Uterus (tissue), 2 donors: ENCODE data around the gene ZNF630.

Experiments
- POLR2A ChIP-seq, 2 donors: fragments of 450-650 bp; IDR thresholded peaks; one replicate each; pipeline ENCODE4 v1.6.1; 2016; ENCODE audit warnings: antibody characterized with exemption in 2 of 2, mild to moderate bottlenecking in 1 of 2, moderate library complexity in 1 of 2
- TF ChIP-seq, protein P1 (sequence below), 4 experiments: fragments of 200-600 bp in 2 of 4; fragments of 450-650 bp in 2 of 4; sonication (generic) in 2 of 4; IDR thresholded peaks; one replicate each; pipeline ENCODE4 v1.5.1; 2016 to 2019; ENCODE audit warnings: antibody characterized with exemption in 4 of 4, mild to moderate bottlenecking in 2 of 4, moderate library complexity in 1 of 4

DNA sequence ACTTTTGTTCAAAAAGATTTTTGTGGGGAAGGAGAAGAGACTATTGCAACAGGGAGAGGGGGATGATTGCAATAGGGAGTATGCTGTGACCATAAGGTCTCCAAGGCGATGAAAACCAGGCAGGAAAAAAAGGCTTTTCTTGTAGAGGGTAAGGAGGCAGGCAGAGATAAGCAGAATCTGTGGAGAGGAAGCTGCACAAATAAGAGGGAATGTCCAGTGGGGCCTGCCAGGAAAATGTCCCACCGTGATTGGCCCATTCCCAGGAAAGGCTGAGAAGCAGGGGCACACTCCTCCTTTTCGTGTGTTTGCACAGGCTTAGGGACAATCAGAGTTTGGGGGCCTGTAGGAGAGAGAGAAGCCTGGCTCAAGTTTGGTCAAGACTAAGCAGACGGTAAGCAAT, 35.5 kb downstream of the ZNF630 start:
- no peak for TF ChIP-seq POLR2A (IDR thresholded peaks at IDR 0.05)
- TF ChIP-seq, protein P1, sequence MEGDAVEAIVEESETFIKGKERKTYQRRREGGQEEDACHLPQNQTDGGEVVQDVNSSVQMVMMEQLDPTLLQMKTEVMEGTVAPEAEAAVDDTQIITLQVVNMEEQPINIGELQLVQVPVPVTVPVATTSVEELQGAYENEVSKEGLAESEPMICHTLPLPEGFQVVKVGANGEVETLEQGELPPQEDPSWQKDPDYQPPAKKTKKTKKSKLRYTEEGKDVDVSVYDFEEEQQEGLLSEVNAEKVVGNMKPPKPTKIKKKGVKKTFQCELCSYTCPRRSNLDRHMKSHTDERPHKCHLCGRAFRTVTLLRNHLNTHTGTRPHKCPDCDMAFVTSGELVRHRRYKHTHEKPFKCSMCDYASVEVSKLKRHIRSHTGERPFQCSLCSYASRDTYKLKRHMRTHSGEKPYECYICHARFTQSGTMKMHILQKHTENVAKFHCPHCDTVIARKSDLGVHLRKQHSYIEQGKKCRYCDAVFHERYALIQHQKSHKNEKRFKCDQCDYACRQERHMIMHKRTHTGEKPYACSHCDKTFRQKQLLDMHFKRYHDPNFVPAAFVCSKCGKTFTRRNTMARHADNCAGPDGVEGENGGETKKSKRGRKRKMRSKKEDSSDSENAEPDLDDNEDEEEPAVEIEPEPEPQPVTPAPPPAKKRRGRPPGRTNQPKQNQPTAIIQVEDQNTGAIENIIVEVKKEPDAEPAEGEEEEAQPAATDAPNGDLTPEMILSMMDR (IDR thresholded peaks at IDR 0.05): no peak
